ENCODE results near the gene SACS.

DNA sequence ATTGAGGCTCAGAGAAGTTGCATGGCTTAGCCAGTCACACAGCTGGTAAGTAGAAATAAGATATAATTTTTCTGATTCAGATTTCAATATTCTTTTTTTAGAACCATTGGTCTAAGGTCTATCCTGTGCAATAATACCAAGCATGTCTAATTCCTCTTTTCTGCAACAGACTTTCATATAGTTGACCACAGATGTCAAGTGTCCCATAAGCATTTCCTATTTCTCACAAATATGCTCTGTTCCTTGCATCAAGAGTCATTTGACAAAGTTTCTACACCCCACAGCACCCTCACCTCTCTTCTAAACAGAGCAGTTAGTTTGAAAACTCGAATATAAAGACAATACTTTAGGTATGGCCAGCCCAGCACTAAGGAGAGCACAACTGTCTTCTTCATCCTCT lies 26.8 kb upstream of the SACS start:
- TF ChIP-seq, protein P1, sequence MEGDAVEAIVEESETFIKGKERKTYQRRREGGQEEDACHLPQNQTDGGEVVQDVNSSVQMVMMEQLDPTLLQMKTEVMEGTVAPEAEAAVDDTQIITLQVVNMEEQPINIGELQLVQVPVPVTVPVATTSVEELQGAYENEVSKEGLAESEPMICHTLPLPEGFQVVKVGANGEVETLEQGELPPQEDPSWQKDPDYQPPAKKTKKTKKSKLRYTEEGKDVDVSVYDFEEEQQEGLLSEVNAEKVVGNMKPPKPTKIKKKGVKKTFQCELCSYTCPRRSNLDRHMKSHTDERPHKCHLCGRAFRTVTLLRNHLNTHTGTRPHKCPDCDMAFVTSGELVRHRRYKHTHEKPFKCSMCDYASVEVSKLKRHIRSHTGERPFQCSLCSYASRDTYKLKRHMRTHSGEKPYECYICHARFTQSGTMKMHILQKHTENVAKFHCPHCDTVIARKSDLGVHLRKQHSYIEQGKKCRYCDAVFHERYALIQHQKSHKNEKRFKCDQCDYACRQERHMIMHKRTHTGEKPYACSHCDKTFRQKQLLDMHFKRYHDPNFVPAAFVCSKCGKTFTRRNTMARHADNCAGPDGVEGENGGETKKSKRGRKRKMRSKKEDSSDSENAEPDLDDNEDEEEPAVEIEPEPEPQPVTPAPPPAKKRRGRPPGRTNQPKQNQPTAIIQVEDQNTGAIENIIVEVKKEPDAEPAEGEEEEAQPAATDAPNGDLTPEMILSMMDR (IDR thresholded peaks at IDR 0.05; ENCODE audit: control extremely low read depth in 1 of 3, insufficient read depth in 1 of 3, low read depth in 1 of 3, low read length in 3 of 3) = no peak
- TF ChIP-seq ATF2 (IDR thresholded peaks at IDR 0.05; ENCODE audit: low read length) (no peak), EZH2 (IDR thresholded peaks at IDR 0.05; ENCODE audit: low read depth, low read length, severe bottlenecking) (no peak), SIN3A (conservative IDR thresholded peaks at IDR 0.05 in 1 of 2, IDR thresholded peaks at IDR 0.05 in 1 of 2; ENCODE audit: low read depth in 1 of 2, low read length in 2 of 2) (no peak), POLR2AphosphoS5 (IDR thresholded peaks at IDR 0.05; ENCODE audit: low read depth, low read length) (no peak), TAF1 (IDR thresholded peaks at IDR 0.05; ENCODE audit: low read depth, low read length) (no peak), JUND (IDR thresholded peaks at IDR 0.05; ENCODE audit: low read length) (no peak), PHF8 (conservative IDR thresholded peaks at IDR 0.05; ENCODE audit: low read depth, low read length) (no peak), BRCA1 (IDR thresholded peaks at IDR 0.05; ENCODE audit: low read depth, low read length) (no peak), JUN (IDR thresholded peaks at IDR 0.05; ENCODE audit: low read depth, low read length) (no peak), EP300 (IDR thresholded peaks at IDR 0.05; ENCODE audit: borderline replicate concordance in 1 of 2, low read depth in 2 of 2, low read length in 2 of 2) (no peak), ZNF274 (IDR thresholded peaks at IDR 0.05; ENCODE audit: borderline replicate concordance, extremely low read depth, low read length) (no peak), POLR2A (IDR thresholded peaks at IDR 0.05; ENCODE audit: control extremely low read depth in 1 of 2, low read depth in 2 of 2, low read length in 2 of 2) (no peak)
- TF ChIP-seq, protein P2, sequence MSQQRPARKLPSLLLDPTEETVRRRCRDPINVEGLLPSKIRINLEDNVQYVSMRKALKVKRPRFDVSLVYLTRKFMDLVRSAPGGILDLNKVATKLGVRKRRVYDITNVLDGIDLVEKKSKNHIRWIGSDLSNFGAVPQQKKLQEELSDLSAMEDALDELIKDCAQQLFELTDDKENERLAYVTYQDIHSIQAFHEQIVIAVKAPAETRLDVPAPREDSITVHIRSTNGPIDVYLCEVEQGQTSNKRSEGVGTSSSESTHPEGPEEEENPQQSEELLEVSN (IDR thresholded peaks at IDR 0.05) = no peak

Data from H1 (cell line).